ENCODE data around the gene NR2E1.

NR2E1 gene

GRCh38 chr6:108156180-108156937, 9.5 kb upstream of the NR2E1 start:
- DNase-seq (ENCODE audit: low spot score): peak; percentile 41

- DNase-seq (ENCODE audit: low spot score): no peak
Observed at GRCh38 chr6:108156938-108157233, 8.9 kb upstream of the NR2E1 start.

GRCh38 chr6:108157234-108157980, 8.4 kb upstream of the NR2E1 start:
- peak; percentile 47 for DNase-seq (ENCODE audit: low spot score)

- no peak for DNase-seq (ENCODE audit: low spot score)
Observed at GRCh38 chr6:108157981-108158525, 7.8 kb upstream of the NR2E1 start.

GRCh38 chr6:108159981-108160380, 5.8 kb upstream of the NR2E1 start:
- no peak for DNase-seq (ENCODE audit: low spot score)

GRCh38 chr6:108161724-108162282, 4.0 kb upstream of the NR2E1 start:
- DNase-seq (ENCODE audit: low spot score): no peak

GRCh38 chr6:108163267-108163643, 2.6 kb upstream of the NR2E1 start:
- no peak for DNase-seq (ENCODE audit: low spot score)

- no peak for DNase-seq (ENCODE audit: low spot score)
Observed at GRCh38 chr6:108163644-108164542, 1.9 kb upstream of the NR2E1 start.

- DNase-seq (ENCODE audit: low spot score): no peak
Observed at GRCh38 chr6:108164543-108164814, 1.3 kb upstream of the NR2E1 start.

GRCh38 chr6:108164815-108165706, 761 bp upstream of the NR2E1 start:
- DNase-seq (ENCODE audit: low spot score): no peak

GRCh38 chr6:108166664-108167448, 1.0 kb downstream of the NR2E1 start:
- no peak for DNase-seq (ENCODE audit: low spot score)

GRCh38 chr6:108167449-108168089, 1.7 kb downstream of the NR2E1 start:
- peak; percentile 20 for DNase-seq (ENCODE audit: low spot score)

GRCh38 chr6:108168090-108168463, 2.3 kb downstream of the NR2E1 start:
- peak; percentile 16 for DNase-seq (ENCODE audit: low spot score)

- DNase-seq (ENCODE audit: low spot score): peak; percentile 73
Observed at GRCh38 chr6:108168501-108169463, 3.0 kb downstream of the NR2E1 start.

GRCh38 chr6:108169464-108170331, 3.9 kb downstream of the NR2E1 start:
- peak; percentile 28 for DNase-seq (ENCODE audit: low spot score)

GRCh38 chr6:108170332-108171290, 4.8 kb downstream of the NR2E1 start:
- no peak for DNase-seq (ENCODE audit: low spot score)

Measured in AG20443 (cell line).